Endodermal cell (in vitro differentiated cells): Measurements from ENCODE around the gene BSN. TPM values are rescaled to one million over a fixed set of nuclear protein-coding genes. Genes with fewer than 3 reads are reported as not detected.

ENCODE experiments used
- DNase-seq: peaks from one replicate; pipeline ENCODE4 v3.0.0-alpha.2; 2017
- H3K27ac ChIP-seq: 2 replicates; pipeline ENCODE4 v1.5.1; 2013; ENCODE audit warnings: mild to moderate bottlenecking, low read depth, low read length, moderate library complexity
- H3K27me3 ChIP-seq: 2 replicates; pipeline ENCODE4 v1.6.1; 2013; ENCODE audit warnings: mild to moderate bottlenecking, low read length, moderate library complexity; ENCODE audit not compliant: insufficient read depth, control insufficient read depth, poor library complexity, severe bottlenecking
- H3K36me3 ChIP-seq: 2 replicates; pipeline ENCODE4 v1.7.0; 2013; ENCODE audit warnings: mild to moderate bottlenecking, low read length, moderate library complexity; ENCODE audit not compliant: control insufficient read depth, insufficient read depth
- H3K4me1 ChIP-seq: one replicate; pipeline ENCODE4 v1.7.0; 2013; ENCODE audit warnings: low read length; ENCODE audit not compliant: control insufficient read depth, insufficient read depth
- H3K4me3 ChIP-seq: 2 replicates; pipeline ENCODE4 v1.5.1; 2013; ENCODE audit warnings: mild to moderate bottlenecking, low read length, moderate library complexity
- H3K9ac ChIP-seq: 2 replicates; pipeline ENCODE4 v1.6.1; 2013; ENCODE audit warnings: mild to moderate bottlenecking, low read length, moderate library complexity; ENCODE audit not compliant: poor library complexity, severe bottlenecking; ENCODE audit errors: extremely low read depth
- H3K9me3 ChIP-seq: 2 replicates; pipeline ENCODE4 v1.6.1; 2013; ENCODE audit warnings: mild to moderate bottlenecking, low read length, moderate library complexity; ENCODE audit not compliant: control insufficient read depth
- H3K27ac Mint-ChIP-seq: 2 replicates; pipeline ENCODE4 v1.8.0; 2020; ENCODE audit warnings: mixed read lengths
- H3K27me3 Mint-ChIP-seq: 2 replicates; pipeline ENCODE4 v1.8.0; 2021; ENCODE audit warnings: mild to moderate bottlenecking, mixed read lengths; ENCODE audit not compliant: insufficient read depth
- H3K36me3 Mint-ChIP-seq: 2 replicates; pipeline ENCODE4 v1.8.0; 2020; ENCODE audit warnings: low read depth, mixed read lengths
- H3K4me1 Mint-ChIP-seq: 2 replicates; pipeline ENCODE4 v1.8.0; 2020; ENCODE audit warnings: mixed read lengths
- H3K4me3 Mint-ChIP-seq: 2 replicates; pipeline ENCODE4 v1.8.0; 2020; ENCODE audit warnings: mild to moderate bottlenecking, moderate library complexity, mixed read lengths
- H3K9me3 Mint-ChIP-seq: 2 replicates; pipeline ENCODE4 v1.8.0; 2020; ENCODE audit warnings: mild to moderate bottlenecking, mixed read lengths
- WGBS, 2 experiments: methylation state at CpG; one replicate each; pipeline versions ENCODE4 v1.1.5 to v1.1.7; 2013; ENCODE audit warnings: missing lambda C conversion rate in 2 of 2, mixed read lengths in 1 of 2; ENCODE audit not compliant: insufficient coverage in 1 of 2, insufficient read length in 1 of 2; 5-methylcytosine and 5-hydroxymethylcytosine counted together
- total RNA-seq, 2 donors: library from RNA; stranded (reverse); fragmentation: NEBNext Ultra II Directional in 1 of 2; extraction: Animal tissue kit (Norgen Biotek cat#: 25700) in 1 of 2; gene quantifications; 2 replicates in 1 of 2; 3 replicates in 1 of 2; pipeline ENCODE4 v1.2.1, GENCODE V29; 2021
- TF ChIP-seq, protein P1 (sequence below): fragments of 200-600 bp; sonication (generic); conservative IDR thresholded peaks from 2 replicates; pipeline ENCODE4 v1.5.0; 2021; ENCODE audit warnings: antibody characterized with exemption, mild to moderate bottlenecking

BSN gene
- total RNA-seq, 2 donors from 2014 or later = 2.4 to 2.5 TPM

DNA sequence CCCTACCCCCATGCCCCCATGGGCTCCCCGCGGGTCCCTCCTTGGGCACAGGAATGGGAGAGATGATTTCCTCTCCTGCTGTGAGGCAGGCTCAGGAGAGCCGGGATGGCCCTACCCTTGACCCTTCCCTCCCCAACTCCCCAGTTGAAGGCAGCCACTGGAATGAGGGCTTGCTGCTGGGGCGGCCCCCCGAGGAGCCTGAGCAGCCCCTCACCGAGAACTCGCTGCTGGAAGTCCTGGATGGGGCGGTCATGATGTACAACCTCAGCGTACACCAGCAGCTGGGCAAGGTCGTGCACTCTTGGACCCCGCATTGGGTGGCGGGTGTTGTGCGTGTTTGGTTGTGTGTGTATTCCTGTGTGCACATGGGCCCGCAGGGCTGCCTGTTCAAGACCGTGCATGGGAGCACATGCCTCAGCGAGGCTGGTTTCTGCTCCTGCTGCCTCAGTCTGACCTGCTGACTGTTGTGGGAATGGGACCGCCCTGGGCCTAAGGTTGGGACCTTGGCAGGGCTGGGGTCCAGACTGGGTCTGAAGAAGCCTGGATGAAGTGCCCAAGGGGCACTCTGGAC, 151.2 kb downstream of the BSN start:
- Histone ChIP-seq H3K9me3 (no peaks in the 10 kb centered on the region), H3K9ac (no peak overlapping the region), H3K27ac (no peak overlapping the region), H3K27me3 (no peaks in the 10 kb centered on the region), H3K36me3 (peaks cover 5% of the 10 kb centered on the region), H3K4me1 (no peaks in the 10 kb centered on the region), H3K4me3 (no peak overlapping the region)
- Mint-ChIP-seq H3K9me3 (no peaks in the 10 kb centered on the region), H3K4me1 (no peaks in the 10 kb centered on the region), H3K27ac (no peak overlapping the region), H3K4me3 (no peak overlapping the region), H3K27me3 (no peaks in the 10 kb centered on the region), H3K36me3 (peaks cover 16% of the 10 kb centered on the region)
- DNase-seq = no peak
- TF ChIP-seq, protein P1, sequence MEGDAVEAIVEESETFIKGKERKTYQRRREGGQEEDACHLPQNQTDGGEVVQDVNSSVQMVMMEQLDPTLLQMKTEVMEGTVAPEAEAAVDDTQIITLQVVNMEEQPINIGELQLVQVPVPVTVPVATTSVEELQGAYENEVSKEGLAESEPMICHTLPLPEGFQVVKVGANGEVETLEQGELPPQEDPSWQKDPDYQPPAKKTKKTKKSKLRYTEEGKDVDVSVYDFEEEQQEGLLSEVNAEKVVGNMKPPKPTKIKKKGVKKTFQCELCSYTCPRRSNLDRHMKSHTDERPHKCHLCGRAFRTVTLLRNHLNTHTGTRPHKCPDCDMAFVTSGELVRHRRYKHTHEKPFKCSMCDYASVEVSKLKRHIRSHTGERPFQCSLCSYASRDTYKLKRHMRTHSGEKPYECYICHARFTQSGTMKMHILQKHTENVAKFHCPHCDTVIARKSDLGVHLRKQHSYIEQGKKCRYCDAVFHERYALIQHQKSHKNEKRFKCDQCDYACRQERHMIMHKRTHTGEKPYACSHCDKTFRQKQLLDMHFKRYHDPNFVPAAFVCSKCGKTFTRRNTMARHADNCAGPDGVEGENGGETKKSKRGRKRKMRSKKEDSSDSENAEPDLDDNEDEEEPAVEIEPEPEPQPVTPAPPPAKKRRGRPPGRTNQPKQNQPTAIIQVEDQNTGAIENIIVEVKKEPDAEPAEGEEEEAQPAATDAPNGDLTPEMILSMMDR = no peak
- WGBS, 2 experiments = 93 to 95% methylated on average over 9 to 17 of the region's 17 CpGs

DNA sequence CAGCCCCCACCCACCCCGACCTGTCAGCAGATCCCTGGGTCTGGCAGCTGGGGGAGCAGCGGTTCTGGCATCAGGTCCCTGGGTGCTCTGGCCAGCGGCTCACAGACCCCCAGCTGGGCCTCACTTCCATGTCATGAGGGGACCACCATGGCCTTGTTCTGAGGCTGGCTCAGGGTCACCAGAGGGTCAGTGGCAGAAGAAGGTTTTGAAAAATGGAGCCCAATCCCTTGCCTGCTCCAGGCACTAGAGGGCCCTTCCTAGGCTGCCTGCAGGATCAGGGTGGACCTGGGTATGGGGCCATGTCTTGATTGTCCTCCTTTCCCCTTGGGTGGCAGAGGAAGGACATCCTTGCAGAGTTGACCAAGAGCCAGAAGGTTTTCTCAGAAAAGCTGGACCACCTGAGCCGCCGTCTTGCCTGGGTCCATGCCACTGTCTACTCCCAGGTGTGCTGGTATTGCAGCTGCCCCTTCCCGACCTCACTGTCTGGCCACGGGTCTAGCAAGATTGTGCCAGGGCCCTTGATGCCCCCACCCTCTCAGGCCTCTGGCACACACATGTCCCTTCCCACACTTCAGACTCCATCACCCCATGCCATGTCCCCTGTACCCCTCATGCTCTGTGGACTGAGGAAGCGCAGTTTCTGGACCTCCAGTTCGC, 152.3 kb downstream of the BSN start:
- no peak overlapping the region for H3K27ac Mint-ChIP-seq
- no peaks in the 10 kb centered on the region for H3K27me3 Mint-ChIP-seq
- H3K4me3 Mint-ChIP-seq = no peak overlapping the region
- H3K27me3 ChIP-seq = no peaks in the 10 kb centered on the region
- H3K4me3 ChIP-seq = no peak overlapping the region
- TF ChIP-seq, protein P1 = no peak
- H3K36me3 ChIP-seq = peaks cover 5% of the 10 kb centered on the region
- H3K27ac ChIP-seq = no peak overlapping the region
- no peak overlapping the region for H3K9ac ChIP-seq
- H3K4me1 ChIP-seq = no peaks in the 10 kb centered on the region
- H3K36me3 Mint-ChIP-seq = peaks cover 12% of the 10 kb centered on the region
- WGBS, 2 experiments = 91 to 100% methylated on average over 6 to 9 of the region's 9 CpGs
- no peaks in the 10 kb centered on the region for H3K4me1 Mint-ChIP-seq
- no peaks in the 10 kb centered on the region for H3K9me3 ChIP-seq
- no peak for DNase-seq
- H3K9me3 Mint-ChIP-seq = no peaks in the 10 kb centered on the region

GRCh38 chr3:49707113-49707480, 152.8 kb downstream of the BSN start:
- Histone ChIP-seq H3K9me3 (no peaks in the 10 kb centered on the region), H3K4me1 (no peaks in the 10 kb centered on the region), H3K4me3 (no peak overlapping the region), H3K27ac (no peak overlapping the region), H3K27me3 (no peaks in the 10 kb centered on the region), H3K9ac (no peak overlapping the region), H3K36me3 (peaks cover 5% of the 10 kb centered on the region)
- Mint-ChIP-seq H3K4me1 (no peaks in the 10 kb centered on the region), H3K36me3 (peaks cover 11% of the 10 kb centered on the region), H3K9me3 (no peaks in the 10 kb centered on the region), H3K27me3 (no peaks in the 10 kb centered on the region), H3K27ac (no peak overlapping the region), H3K4me3 (no peak overlapping the region)
- TF ChIP-seq, protein P1 = no peak
- 88 to 91% methylated on average over 4 of the region's 4 CpGs for WGBS, 2 experiments
- DNase-seq = no peak
